Measurements from ENCODE around the gene NLRP9. TPM values are rescaled to one million over a fixed set of nuclear protein-coding genes. Genes with fewer than 3 reads are reported as not detected.

NLRP9 gene
- total and polyA plus RNA-seq, 2 of the 4 experiments (the other 2 are of a cell fraction): not detected

GRCh38 chr19:55690109-55690768 lies 48.0 kb downstream of the NLRP9 start (continued):
- TF ChIP-seq ELK1 (IDR thresholded peaks at IDR 0.05; ENCODE audit: borderline replicate concordance, low read depth, low read length) (no peak), CHD1 (IDR thresholded peaks at IDR 0.05; ENCODE audit: low read depth, low read length) (no peak)

- Histone ChIP-seq H2BK20ac (ENCODE audit: low read depth, low read length) (no peak overlapping the region), H2BK15ac (ENCODE audit: low read depth, low read length) (no peak overlapping the region), H3K36me3 (ENCODE audit: control insufficient read depth, insufficient read depth, low read length) (peaks cover 71% of the 10 kb centered on the region), H4K8ac (ENCODE audit: low read depth in 2 of 2, low read length in 2 of 2) (no peak overlapping the region), H2BK120ac (ENCODE audit: low read depth, low read length) (no peak overlapping the region), H4K20me1 (ENCODE audit: insufficient read depth, low read length) (peaks cover 38% of the 10 kb centered on the region), H2AK9ac (replicated peaks; ENCODE audit: low read depth, low read length, poor library complexity) (no peak overlapping the region), H3K4me2 (ENCODE audit: low read depth, low read length) (no peak overlapping the region), H3K9me1 (ENCODE audit: insufficient read depth, low read length) (peaks cover 4% of the 10 kb centered on the region; the same call in 1 of the 2 replicates), H3K4me1 (ENCODE audit: control insufficient read depth, insufficient read depth, low read length) (no peaks in the 10 kb centered on the region), H3K9me3 (ENCODE audit: control insufficient read depth, insufficient read depth, low read length) (no peaks in the 10 kb centered on the region), H4K91ac (ENCODE audit: insufficient read depth, low read depth, low read length) (no peak overlapping the region), H3K23ac (ENCODE audit: low read depth, low read length) (no peak overlapping the region), H3K27me3 (ENCODE audit: control insufficient read depth, insufficient read depth, low read length) (no peaks in the 10 kb centered on the region), H3K4ac (ENCODE audit: low read depth, low read length) (no peak overlapping the region), H2BK5ac (ENCODE audit: low read depth, low read length, poor library complexity, severe bottlenecking) (no peak overlapping the region), H3K14ac (replicated peaks; ENCODE audit: low read depth, low read length) (no peak overlapping the region), H3K56ac (ENCODE audit: extremely low read depth, insufficient read depth, low read length) (no peak overlapping the region), H3K79me1 (ENCODE audit: low read depth in 1 of 2, low read length in 2 of 2) (peaks cover 9 to 29% of the 10 kb centered on the region in 2 experiments; a peak in 2 of 4 replicates), H2AFZ (replicated peaks; ENCODE audit: low read length, poor library complexity) (no peak overlapping the region), H3K18ac (ENCODE audit: low read depth, low read length) (no peak overlapping the region), H3K9ac (ENCODE audit: low read depth, low read length) (no peak overlapping the region), H3K4me3 (ENCODE audit: insufficient read depth, low read depth, low read length) (no peak overlapping the region), H2AK5ac (ENCODE audit: low read depth, low read length) (no peak overlapping the region), H4K5ac (ENCODE audit: low read depth, low read length) (no peak overlapping the region), H3K27ac (ENCODE audit: insufficient read depth, low read length) (no peak overlapping the region)
- BruUV-seq (replicated peaks): no TSS peak
- intact Hi-C loops (cut with micrococcal nuclease): no loop called here
- ATAC-seq (ENCODE audit: low read depth): no peak
- in situ Hi-C loops (cut with MboI; ENCODE audit: low sequenced_read_pairs): loop anchor here (25.0 kb wide), 1 partner anchor 448 kb away; the partner anchor contains the start of gene ZNF444
- DNase-seq: no peak
- ChIA-PET CTCF (no interaction called here), POLR2A (ENCODE audit: unreplicated experiment) (no interaction called here)
- dilution Hi-C loops (cut with HindIII; ENCODE audit: low sequenced_read_pairs, unreplicated experiment): no loop called here
- 100% methylated on average over 11 of the region's 35 CpGs; no CpG with 5 or more reads in 1 of the 2 experiments for WGBS, 2 experiments (ENCODE audit: extremely low coverage in 2 of 2, insufficient read length in 1 of 2)
- TF ChIP-seq NFE2L2 (IDR thresholded peaks at IDR 0.05; ENCODE audit: low read depth, low read length): no peak
- no peak for TF ChIP-seq USF2 (IDR thresholded peaks at IDR 0.05; ENCODE audit: low read depth, low read length)
- no peak for TF ChIP-seq MXI1 (IDR thresholded peaks at IDR 0.05; ENCODE audit: borderline replicate concordance, low read depth, low read length)
- no peak for TF ChIP-seq FOS (IDR thresholded peaks at IDR 0.05; ENCODE audit: low read depth, low read length)
- no peak for TF ChIP-seq RAD21 (IDR thresholded peaks at IDR 0.05; ENCODE audit: low read length)
- no peak for TF ChIP-seq BHLHE40 (IDR thresholded peaks at IDR 0.05; ENCODE audit: low read depth, low read length)
- TF ChIP-seq MAZ (IDR thresholded peaks at IDR 0.05; ENCODE audit: borderline replicate concordance, low read depth, low read length): no peak
- no peak for TF ChIP-seq RFX5 (IDR thresholded peaks at IDR 0.05; ENCODE audit: low read depth, low read length)
- TF ChIP-seq POLR2A (IDR thresholded peaks at IDR 0.05; ENCODE audit: low read depth, low read length): no peak
- no peak for TF ChIP-seq SMC3 (IDR thresholded peaks at IDR 0.05; ENCODE audit: low read depth, low read length)
- no peak for TF ChIP-seq CHD1 (IDR thresholded peaks at IDR 0.05; ENCODE audit: low read depth, low read length)
- TF ChIP-seq RCOR1 (IDR thresholded peaks at IDR 0.05; ENCODE audit: insufficient replicate concordance, low read length): no peak
Measured at GRCh38 chr19:55689411-55690108, 48.6 kb downstream of the NLRP9 start.

Measured in IMR-90 (cell line).